Left colon (tissue), 2 donors: ENCODE data around the gene NEDD4L. TPM values are rescaled to one million over a fixed set of nuclear protein-coding genes. Genes with fewer than 3 reads are reported as not detected.

Experiments
- ATAC-seq: fragments of 200-7000 bp; cut with Tn5 transposase; one replicate; pipeline ENCODE4 v1.9.1; 2020; ENCODE audit warnings: mild to moderate bottlenecking, moderate library complexity
- DNase-seq, 2 donors: peaks; one replicate each; pipeline ENCODE4 v3.0.0-alpha.2; 2020
- intact Hi-C, 2 donors: fragments of 100-400 bp; cut with DNase I in 1 of 2; cut with micrococcal nuclease in 1 of 2; formaldehyde crosslinking; loops; one replicate each; pipeline versions ENCODE4 v1.11.2 to v1.14.0; 2022; cut with DNase I, micrococcal nuclease
- total RNA-seq, 2 donors: library from RNA; stranded (reverse); fragmentation: NEBNext Ultra II Directional; extraction: Animal tissue kit (Norgen Biotek cat#: 25700); gene quantifications; one replicate each; pipeline ENCODE4 v1.2.1, GENCODE V29; 2021
- donor health status: DM: no; HTN: no; CAD: no.
- donor health status: DM: yes; HTN: yes; CAD: no.

NEDD4L gene
- total RNA-seq, 2 donors from 2014 or later: 176 to 332 TPM

GRCh38 chr18:58230438-58231179, 186.6 kb downstream of the NEDD4L start:
- ATAC-seq: peak; percentile 23
- intact Hi-C loops: no loop called here
- no peak for DNase-seq

- DNase-seq (peak in 1 of 2 donors; percentile 31), ATAC-seq (peak; percentile 84)
- intact Hi-C loops: no loop called here
These were observed 187.9 kb downstream of the NEDD4L start for GRCh38 chr18:58231930-58232329.

GRCh38 chr18:58232668-58233067, 188.6 kb downstream of the NEDD4L start:
- ATAC-seq (peak; percentile 12), DNase-seq (no peak)
- intact Hi-C loops: no loop called here

- intact Hi-C loops: no loop called here
- ATAC-seq: no peak
- no peak for DNase-seq
These were observed 190.3 kb downstream of the NEDD4L start for GRCh38 chr18:58234359-58234741.

- DNase-seq (peak; percentile 28 to 72), ATAC-seq (peak; percentile 74)
- intact Hi-C loops: no loop called here
These were observed 191.0 kb downstream of the NEDD4L start for GRCh38 chr18:58235001-58235436.

GRCh38 chr18:58239879-58240278, 195.9 kb downstream of the NEDD4L start:
- intact Hi-C loops: no loop called here
- DNase-seq (no peak), ATAC-seq (no peak)

GRCh38 chr18:58241026-58241679, 197.1 kb downstream of the NEDD4L start:
- intact Hi-C loops: no loop called here
- ATAC-seq (no peak), DNase-seq (no peak)

- DNase-seq (no peak), ATAC-seq (peak; percentile 3)
- intact Hi-C loops: no loop called here
These were observed 197.9 kb downstream of the NEDD4L start for GRCh38 chr18:58241877-58242276.

GRCh38 chr18:58242435-58242834, 198.4 kb downstream of the NEDD4L start:
- DNase-seq (no peak), ATAC-seq (peak; percentile 0)
- intact Hi-C loops: no loop called here

- ATAC-seq: peak; percentile 90
- intact Hi-C loops: no loop called here
- DNase-seq: no peak
These were observed 198.9 kb downstream of the NEDD4L start for GRCh38 chr18:58242968-58243367.

- DNase-seq (no peak), ATAC-seq (peak; percentile 2)
- intact Hi-C loops: no loop called here
These were observed 199.4 kb downstream of the NEDD4L start for GRCh38 chr18:58243401-58243800.

- peak; percentile 20 for ATAC-seq
- peak in 1 of 2 donors; percentile 22 for DNase-seq
- intact Hi-C loops: no loop called here
These were observed 203.4 kb downstream of the NEDD4L start for GRCh38 chr18:58247363-58247834.

- intact Hi-C loops: no loop called here
- ATAC-seq (no peak), DNase-seq (no peak)
These were observed 205.7 kb downstream of the NEDD4L start for GRCh38 chr18:58249712-58250111.

GRCh38 chr18:58251416-58251815, 207.4 kb downstream of the NEDD4L start:
- intact Hi-C loops: no loop called here

GRCh38 chr18:58252166-58252565, 208.1 kb downstream of the NEDD4L start:
- DNase-seq: no peak
- intact Hi-C loops: no loop called here
- no peak for ATAC-seq

More at GRCh38 chr18:58251416-58251815, 207.4 kb downstream of the NEDD4L start:
- ATAC-seq (no peak), DNase-seq (no peak)

GRCh38 chr18:58253318-58253717, 209.3 kb downstream of the NEDD4L start:
- no peak for DNase-seq
- intact Hi-C loops: no loop called here
- no peak for ATAC-seq

GRCh38 chr18:58253871-58254270, 209.8 kb downstream of the NEDD4L start:
- intact Hi-C loops: no loop called here
- DNase-seq (no peak), ATAC-seq (no peak)

GRCh38 chr18:58254873-58255511, 211.0 kb downstream of the NEDD4L start:
- intact Hi-C loops: no loop called here
- DNase-seq (no peak), ATAC-seq (peak; percentile 19)

- ATAC-seq: peak; percentile 13
- intact Hi-C loops: no loop called here
- no peak for DNase-seq
These were observed 211.8 kb downstream of the NEDD4L start for GRCh38 chr18:58255701-58256311.
